HCT116 (cell line): ENCODE results near the gene ARMS2. TPM values are rescaled to one million over a fixed set of nuclear protein-coding genes. Genes with fewer than 3 reads are reported as not detected.

Source experiments
- ATAC-seq: fragments of 200-7000 bp; cut with Tn5 transposase; 2 replicates; pipeline ENCODE4 v1.9.1; 2020; ENCODE audit warnings: mild to moderate bottlenecking, moderate library complexity
- BruUV-seq: library from RNA; stranded (reverse); fragments of 400-500 nt; replicated peaks from 2 replicates; lab custom pipeline; 2021; lab: Mats Ljungman, UMichigan
- CTCF ChIA-PET: fragments of 300-600 bp; sonication (Branson Sonifier 250); formaldehyde crosslinking; loops from one replicate; lab custom pipeline; 2021; ENCODE audit warnings: antibody characterized with exemption; lab: Charles Lee
- POLR2A ChIA-PET: fragments of 300-600, 350-600 bp; sonication (Branson Sonifier 250); formaldehyde crosslinking; loops from one replicate; lab custom pipeline; 2021; ENCODE audit warnings: antibody characterized with exemption; lab: Charles Lee
- RAD21 ChIA-PET, 2 experiments: fragments of 300-600 bp; sonication (Branson Sonifier 250); formaldehyde crosslinking; loops; one replicate each; lab custom pipeline; 2023; ENCODE audit warnings: low total read pairs in 2 of 2; ENCODE audit not compliant: uncharacterized antibody in 2 of 2, unreplicated experiment in 2 of 2, low non-redundant PET in 1 of 2; lab: Charles Lee
- DNase-seq: peaks from one replicate; pipeline ENCODE4 v3.0.0-alpha.2; 2010; ENCODE audit warnings: low read depth, low spot score
- H2AFZ ChIP-seq: fragments of 200-600 bp; shearing (Covaris generic), sonication (generic); 2 replicates; pipeline ENCODE4 v1.6.1; 2017; ENCODE audit warnings: low read depth, mixed run types, mixed read lengths, antibody characterized with exemption, low read length; ENCODE audit not compliant: poor library complexity, severe bottlenecking
- H3K27ac ChIP-seq: 2 replicates; pipeline ENCODE4 v1.5.1; 2012; ENCODE audit warnings: low read depth, low read length
- H3K27me3 ChIP-seq: fragments of 200-600 bp; sonication (generic); 2 replicates; pipeline ENCODE4 v1.6.1; 2016; ENCODE audit warnings: mixed run types, low read length, mixed read lengths; ENCODE audit not compliant: insufficient read depth
- H3K36me3 ChIP-seq, 2 experiments: fragments of 200-500 bp in 1 of 2; fragments of 200-600 bp in 1 of 2; sonication (Bioruptor generic) in 1 of 2; sonication (generic) in 1 of 2; 2 replicates each; pipeline versions ENCODE4 v1.5.1 to v1.6.1; 2014 to 2016; ENCODE audit warnings: low read length in 2 of 2, inconsistent platforms in 1 of 2, mixed read lengths in 1 of 2, mixed run types in 1 of 2; ENCODE audit not compliant: insufficient read depth in 2 of 2, control insufficient read depth in 1 of 2
- H3K4me1 ChIP-seq, 2 experiments: fragments of 200-600 bp in 1 of 2; sonication (generic) in 1 of 2; 2 replicates each; pipeline versions ENCODE4 v1.5.1 to v1.6.1; 2012 to 2017; ENCODE audit warnings: low read length in 2 of 2, inconsistent platforms in 1 of 2, mild to moderate bottlenecking in 1 of 2, mixed read lengths in 1 of 2, mixed run types in 1 of 2, moderate library complexity in 1 of 2; ENCODE audit not compliant: insufficient read depth in 2 of 2, control insufficient read depth in 1 of 2
- H3K4me2 ChIP-seq: fragments of 200-600 bp; sonication (generic); 2 replicates; pipeline ENCODE4 v1.6.1; 2017; ENCODE audit warnings: mixed run types, low read length, mixed read lengths
- H3K4me3 ChIP-seq, 2 experiments: fragments of 200-600 bp in 1 of 2; sonication (generic) in 1 of 2; replicated peaks in 1 of 2; 2 replicates each; pipeline ENCODE4 v1.5.1; 2011 to 2016; ENCODE audit warnings: low read length in 2 of 2, control low read depth in 1 of 2, low read depth in 1 of 2, mild to moderate bottlenecking in 1 of 2, mixed read lengths in 1 of 2, mixed run types in 1 of 2
- H3K79me2 ChIP-seq: fragments of 200-600 bp; sonication (generic); 2 replicates; pipeline ENCODE4 v1.6.1; 2017; ENCODE audit warnings: mild to moderate bottlenecking, mixed run types, low read length, moderate library complexity, mixed read lengths; ENCODE audit not compliant: insufficient read depth
- H3K9ac ChIP-seq: fragments of 200-600 bp; sonication (generic); 2 replicates; pipeline ENCODE4 v1.6.1; 2016; ENCODE audit warnings: low read length, mixed read lengths
- H3K9me2 ChIP-seq: fragments of 200-600 bp; sonication (generic), shearing (Covaris generic); 2 replicates; pipeline ENCODE4 v1.6.1; 2017; ENCODE audit warnings: mixed run types, mild to moderate bottlenecking, moderate library complexity; ENCODE audit not compliant: insufficient read depth
- H3K9me3 ChIP-seq, 2 experiments: fragments of 200-500 bp in 1 of 2; fragments of 200-600 bp in 1 of 2; sonication (Bioruptor generic) in 1 of 2; sonication (generic) in 1 of 2; 2 replicates each; pipeline ENCODE4 v1.6.1; 2014 to 2017; ENCODE audit warnings: low read length in 2 of 2, mixed read lengths in 2 of 2, inconsistent platforms in 1 of 2, low read depth in 1 of 2, mild to moderate bottlenecking in 1 of 2, mixed run types in 1 of 2, moderate library complexity in 1 of 2; ENCODE audit not compliant: control insufficient read depth in 1 of 2, insufficient read depth in 1 of 2
- H4K20me1 ChIP-seq: fragments of 200-600 bp; sonication (generic), shearing (Covaris generic); 2 replicates; pipeline ENCODE4 v1.6.1; 2017; ENCODE audit warnings: mixed run types, mild to moderate bottlenecking, moderate library complexity; ENCODE audit not compliant: insufficient read depth
- CBX3 ChIP-seq: IDR thresholded peaks from 2 replicates; pipeline ENCODE4 v1.6.1; 2012; ENCODE audit warnings: low read depth
- CEBPB ChIP-seq: IDR thresholded peaks from 2 replicates; pipeline ENCODE4 v1.6.1; 2012; ENCODE audit warnings: low read depth
- CTCF ChIP-seq, 3 experiments: fragments of 200-600 bp in 1 of 3; sonication (generic) in 1 of 3; IDR thresholded peaks in 2 of 3; conservative IDR thresholded peaks in 1 of 3; 2 replicates each; pipeline ENCODE4 v1.5.1; 2012 to 2017; ENCODE audit warnings: low read depth in 2 of 3, low read length in 2 of 3, antibody characterized with exemption in 1 of 3, borderline replicate concordance in 1 of 3, control low read depth in 1 of 3, mild to moderate bottlenecking in 1 of 3, mixed read lengths in 1 of 3, mixed run types in 1 of 3, moderate library complexity in 1 of 3; ENCODE audit not compliant: insufficient read depth in 1 of 3
- EGR1 ChIP-seq: IDR thresholded peaks from 2 replicates; pipeline ENCODE4 v1.6.1; 2012; ENCODE audit warnings: low read depth
- ELF1 ChIP-seq: IDR thresholded peaks from 2 replicates; pipeline ENCODE4 v1.6.1; 2012; ENCODE audit warnings: low read depth, borderline replicate concordance
- EZH2 ChIP-seq: fragments of 200-600 bp; sonication (generic); IDR thresholded peaks from 2 replicates; pipeline ENCODE4 v1.6.1; 2017; ENCODE audit warnings: antibody characterized with exemption, mixed run types
- FOSL1 ChIP-seq: IDR thresholded peaks from 2 replicates; pipeline ENCODE4 v1.6.1; 2012; ENCODE audit warnings: low read depth
- JUND ChIP-seq: IDR thresholded peaks from 2 replicates; pipeline ENCODE4 v1.6.1; 2012
- MAX ChIP-seq: IDR thresholded peaks from 2 replicates; pipeline ENCODE4 v1.6.1; 2012
- POLR2AphosphoS5 ChIP-seq: IDR thresholded peaks from 2 replicates; pipeline ENCODE4 v1.6.1; 2011; ENCODE audit warnings: mild to moderate bottlenecking, low read depth, low read length, moderate library complexity
- RAD21 ChIP-seq: IDR thresholded peaks from 2 replicates; pipeline ENCODE4 v1.6.1; 2012; ENCODE audit warnings: low read depth, mild to moderate bottlenecking
- SIN3A ChIP-seq: IDR thresholded peaks from 2 replicates; pipeline ENCODE4 v1.6.1; 2012; ENCODE audit warnings: low read depth
- SRF ChIP-seq: IDR thresholded peaks from 2 replicates; pipeline ENCODE4 v1.6.1; 2012; ENCODE audit warnings: low read depth
- TCF7L2 ChIP-seq: IDR thresholded peaks from 2 replicates; pipeline ENCODE4 v1.7.0; 2011; ENCODE audit warnings: borderline replicate concordance, inconsistent platforms; ENCODE audit not compliant: insufficient read depth, insufficient read length; ENCODE audit errors: extremely low read depth
- YY1 ChIP-seq: IDR thresholded peaks from 2 replicates; pipeline ENCODE4 v1.6.1; 2011; ENCODE audit warnings: low read length, low read depth, moderate library complexity, mild to moderate bottlenecking; ENCODE audit not compliant: insufficient replicate concordance; ENCODE audit errors: extremely low read depth
- ZFX ChIP-seq: fragments of 450-650 bp; IDR thresholded peaks from 2 replicates; pipeline ENCODE4 v1.6.1; 2017
- ZNF274 ChIP-seq: fragments of 200-500 bp; sonication (Bioruptor generic); IDR thresholded peaks from 2 replicates; pipeline ENCODE4 v1.6.1; 2014; ENCODE audit warnings: mild to moderate bottlenecking, low read depth, low read length, inconsistent platforms
- intact Hi-C: fragments of 100-400 bp; cut with micrococcal nuclease; formaldehyde crosslinking; loops from 2 replicates; pipeline ENCODE4 v1.10.0; 2022
- total RNA-seq: library from RNA; stranded (reverse); gene quantifications from one replicate; pipeline ENCODE4 v1.2.1, GENCODE V29; 2021; ENCODE audit not compliant: unreplicated experiment
- TF ChIP-seq, protein P1 (sequence below): IDR thresholded peaks from 2 replicates; pipeline ENCODE4 v1.6.1; 2012
- TF ChIP-seq, protein P2 (sequence below): IDR thresholded peaks from 2 replicates; pipeline ENCODE4 v1.6.1; 2012; ENCODE audit warnings: low read depth
- TF ChIP-seq, protein P3 (sequence below): IDR thresholded peaks from 2 replicates; pipeline ENCODE4 v1.6.1; 2011; ENCODE audit warnings: mild to moderate bottlenecking, low read length, moderate library complexity; ENCODE audit not compliant: insufficient replicate concordance; ENCODE audit errors: extremely low read depth

The ARMS2 gene
- total RNA-seq, 1 experiment from 2014 or later, result not detected

GRCh38 chr10:122475100-122475499 lies 20.6 kb downstream of the ARMS2 start:
- Histone ChIP-seq H2AFZ (no peak overlapping the region), H3K36me3 (no peaks in the 10 kb centered on the region), H3K4me2 (no peak overlapping the region), H3K9ac (no peak overlapping the region), H3K27ac (no peak overlapping the region), H3K79me2 (no peaks in the 10 kb centered on the region), H3K4me1 (no peaks in the 10 kb centered on the region), H3K9me2 (no peaks in the 10 kb centered on the region), H3K27me3 (no peaks in the 10 kb centered on the region), H4K20me1 (no peaks in the 10 kb centered on the region), H3K9me3 (no peaks in the 10 kb centered on the region), H3K4me3 (no peak overlapping the region)
- ATAC-seq, result no peak
- RAD21 ChIA-PET, result no interaction called here
- BruUV-seq, result no TSS peak
- TF ChIP-seq EZH2 (no peak), SIN3A (no peak), JUND (no peak), ELF1 (no peak), SRF (no peak), CTCF (IDR thresholded peaks at IDR 0.05 in 2 of 3, conservative IDR thresholded peaks at IDR 0.05 in 1 of 3; ENCODE audit: borderline replicate concordance in 1 of 3, insufficient read depth in 1 of 3, low read depth in 2 of 3, low read length in 2 of 3) (no peak), EGR1 (no peak), CBX3 (no peak), TCF7L2 (no peak), MAX (no peak), ZFX (no peak), POLR2AphosphoS5 (no peak), RAD21 (no peak), CEBPB (no peak), ZNF274 (no peak), YY1 (no peak), FOSL1 (no peak)
- TF ChIP-seq, protein P1, sequence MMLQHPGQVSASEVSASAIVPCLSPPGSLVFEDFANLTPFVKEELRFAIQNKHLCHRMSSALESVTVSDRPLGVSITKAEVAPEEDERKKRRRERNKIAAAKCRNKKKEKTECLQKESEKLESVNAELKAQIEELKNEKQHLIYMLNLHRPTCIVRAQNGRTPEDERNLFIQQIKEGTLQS, result no peak
- TF ChIP-seq, protein P2, sequence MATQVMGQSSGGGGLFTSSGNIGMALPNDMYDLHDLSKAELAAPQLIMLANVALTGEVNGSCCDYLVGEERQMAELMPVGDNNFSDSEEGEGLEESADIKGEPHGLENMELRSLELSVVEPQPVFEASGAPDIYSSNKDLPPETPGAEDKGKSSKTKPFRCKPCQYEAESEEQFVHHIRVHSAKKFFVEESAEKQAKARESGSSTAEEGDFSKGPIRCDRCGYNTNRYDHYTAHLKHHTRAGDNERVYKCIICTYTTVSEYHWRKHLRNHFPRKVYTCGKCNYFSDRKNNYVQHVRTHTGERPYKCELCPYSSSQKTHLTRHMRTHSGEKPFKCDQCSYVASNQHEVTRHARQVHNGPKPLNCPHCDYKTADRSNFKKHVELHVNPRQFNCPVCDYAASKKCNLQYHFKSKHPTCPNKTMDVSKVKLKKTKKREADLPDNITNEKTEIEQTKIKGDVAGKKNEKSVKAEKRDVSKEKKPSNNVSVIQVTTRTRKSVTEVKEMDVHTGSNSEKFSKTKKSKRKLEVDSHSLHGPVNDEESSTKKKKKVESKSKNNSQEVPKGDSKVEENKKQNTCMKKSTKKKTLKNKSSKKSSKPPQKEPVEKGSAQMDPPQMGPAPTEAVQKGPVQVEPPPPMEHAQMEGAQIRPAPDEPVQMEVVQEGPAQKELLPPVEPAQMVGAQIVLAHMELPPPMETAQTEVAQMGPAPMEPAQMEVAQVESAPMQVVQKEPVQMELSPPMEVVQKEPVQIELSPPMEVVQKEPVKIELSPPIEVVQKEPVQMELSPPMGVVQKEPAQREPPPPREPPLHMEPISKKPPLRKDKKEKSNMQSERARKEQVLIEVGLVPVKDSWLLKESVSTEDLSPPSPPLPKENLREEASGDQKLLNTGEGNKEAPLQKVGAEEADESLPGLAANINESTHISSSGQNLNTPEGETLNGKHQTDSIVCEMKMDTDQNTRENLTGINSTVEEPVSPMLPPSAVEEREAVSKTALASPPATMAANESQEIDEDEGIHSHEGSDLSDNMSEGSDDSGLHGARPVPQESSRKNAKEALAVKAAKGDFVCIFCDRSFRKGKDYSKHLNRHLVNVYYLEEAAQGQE, result no peak
- TF ChIP-seq, protein P3, sequence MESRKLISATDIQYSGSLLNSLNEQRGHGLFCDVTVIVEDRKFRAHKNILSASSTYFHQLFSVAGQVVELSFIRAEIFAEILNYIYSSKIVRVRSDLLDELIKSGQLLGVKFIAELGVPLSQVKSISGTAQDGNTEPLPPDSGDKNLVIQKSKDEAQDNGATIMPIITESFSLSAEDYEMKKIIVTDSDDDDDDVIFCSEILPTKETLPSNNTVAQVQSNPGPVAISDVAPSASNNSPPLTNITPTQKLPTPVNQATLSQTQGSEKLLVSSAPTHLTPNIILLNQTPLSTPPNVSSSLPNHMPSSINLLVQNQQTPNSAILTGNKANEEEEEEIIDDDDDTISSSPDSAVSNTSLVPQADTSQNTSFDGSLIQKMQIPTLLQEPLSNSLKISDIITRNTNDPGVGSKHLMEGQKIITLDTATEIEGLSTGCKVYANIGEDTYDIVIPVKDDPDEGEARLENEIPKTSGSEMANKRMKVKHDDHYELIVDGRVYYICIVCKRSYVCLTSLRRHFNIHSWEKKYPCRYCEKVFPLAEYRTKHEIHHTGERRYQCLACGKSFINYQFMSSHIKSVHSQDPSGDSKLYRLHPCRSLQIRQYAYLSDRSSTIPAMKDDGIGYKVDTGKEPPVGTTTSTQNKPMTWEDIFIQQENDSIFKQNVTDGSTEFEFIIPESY, result no peak
- POLR2A ChIA-PET, result no interaction called here
- DNase-seq, result no peak
- intact Hi-C loops, result no loop called here
- CTCF ChIA-PET, result no interaction called here
